K562 (cell line): ENCODE measurements around the gene ERRFI1. TPM values are rescaled to one million over a fixed set of nuclear protein-coding genes. Genes with fewer than 3 reads are reported as not detected.
A peak's percentile ranks its signal among the peaks of the same experiment; 100 is the strongest.

Experiments used
- ARID1B ChIP-seq: fragments of 450-650 bp; IDR thresholded peaks from 2 replicates; pipeline ENCODE4 v1.6.1; 2016; ENCODE audit warnings: antibody characterized with exemption, mild to moderate bottlenecking, inconsistent platforms
- HNRNPLL ChIP-seq: fragments of 200-400 bp; formaldehyde crosslinking; IDR thresholded peaks from 2 replicates; pipeline ENCODE4 v1.6.1; 2017; ENCODE audit warnings: low read length, low read depth, mild to moderate bottlenecking; ENCODE audit not compliant: poor library complexity, severe bottlenecking
- LCOR ChIP-seq: sonication (generic); formaldehyde crosslinking; IDR thresholded peaks from 2 replicates; pipeline ENCODE4 v1.8.0; 2022; ENCODE audit warnings: mild to moderate bottlenecking, missing genetic modification reagents
- RAD21 ChIP-seq, 2 experiments: fragments of 250-450 bp in 1 of 2; fragments of 450-650 bp in 1 of 2; sonication (Bioruptor Pico) in 1 of 2; formaldehyde crosslinking in 1 of 2; IDR thresholded peaks in 1 of 2; conservative IDR thresholded peaks in 1 of 2; 2 replicates each; pipeline versions ENCODE4 v1.4.0 to v1.8.0; 2020 to 2022; ENCODE audit warnings: mild to moderate bottlenecking in 2 of 2, moderate library complexity in 1 of 2
- RBFOX2 ChIP-seq: fragments of 200-400 bp; formaldehyde crosslinking; IDR thresholded peaks from 2 replicates; pipeline ENCODE4 v1.6.1; 2017; ENCODE audit warnings: low read depth, mild to moderate bottlenecking, low read length, moderate library complexity
- SNIP1 ChIP-seq: fragments of 450-650 bp; IDR thresholded peaks from 2 replicates; pipeline ENCODE4 v1.7.1; 2017; ENCODE audit warnings: low read depth, mild to moderate bottlenecking
- ZFX ChIP-seq: sonication (generic); formaldehyde crosslinking; IDR thresholded peaks from 2 replicates; pipeline ENCODE4 v1.8.0; 2022; ENCODE audit warnings: mild to moderate bottlenecking, missing genetic modification reagents, moderate library complexity
- ZNF830 ChIP-seq: fragments of 250-450 bp; sonication (Bioruptor Pico); IDR thresholded peaks from 2 replicates; pipeline ENCODE4 v1.5.0; 2021; ENCODE audit warnings: mild to moderate bottlenecking
- polyA plus RNA-seq, 8 experiments: library from polyadenylated mRNA; depleted of rRNA in 4 of 8; stranded (reverse) in 5 of 8; unstranded in 3 of 8; fragments of >200 nt; fragmentation: Nextera tagmentation in 2 of 8; fragmentation: Illumina TruSeq in 1 of 8; extraction: Ambion mirVana in 2 of 8; extraction: Trizol in 1 of 8; gene quantifications; 2 replicates each; pipeline versions ENCODE4 v1.2.1 to v1.2.3, GENCODE V29; 2011 to 2014; ENCODE audit warnings: inconsistent platforms in 1 of 8, missing spikeins in 1 of 8
- total RNA-seq, 7 experiments: library from RNA; depleted of rRNA in 6 of 7; stranded (reverse); fragments of >200 nt in 6 of 7; fragmentation: Illumina TruSeq in 2 of 7; extraction: Trizol in 2 of 7; gene quantifications; 2 replicates each; pipeline versions ENCODE4 v1.2.1 to v1.2.3, GENCODE V29; 2011 to 2021; ENCODE audit warnings: low replicate concordance in 1 of 7
- TF ChIP-seq, protein P1 (sequence below): sonication (generic); formaldehyde crosslinking; IDR thresholded peaks from 2 replicates; pipeline ENCODE4 v1.8.1; 2023; ENCODE audit warnings: mild to moderate bottlenecking, missing genetic modification reagents
- TF ChIP-seq, protein P2 (sequence below): sonication (generic); formaldehyde crosslinking; IDR thresholded peaks from 2 replicates; pipeline ENCODE4 v1.8.0; 2022; ENCODE audit warnings: missing genetic modification reagents, mild to moderate bottlenecking, moderate library complexity, borderline replicate concordance
- TF ChIP-seq, protein P3 (sequence below): sonication (generic); formaldehyde crosslinking; IDR thresholded peaks from 2 replicates; pipeline ENCODE4 v1.8.0; 2023; ENCODE audit warnings: mild to moderate bottlenecking, missing genetic modification reagents
- TF ChIP-seq, protein P4 (sequence below), 2 experiments: fragments of 450-650 bp in 1 of 2; IDR thresholded peaks; 2 replicates each; pipeline ENCODE4 v1.6.1; 2011 to 2017; ENCODE audit warnings: low read depth in 2 of 2, antibody characterized with exemption in 1 of 2, borderline replicate concordance in 1 of 2, low read length in 1 of 2, mild to moderate bottlenecking in 1 of 2, mixed read lengths in 1 of 2; ENCODE audit not compliant: control insufficient read depth in 1 of 2
- TF ChIP-seq, protein P5 (sequence below): sonication (generic); formaldehyde crosslinking; IDR thresholded peaks from 2 replicates; pipeline ENCODE4 v1.8.1; 2023; ENCODE audit warnings: mild to moderate bottlenecking, missing genetic modification reagents

ERRFI1 gene
- total and polyA plus RNA-seq, 9 of the 15 experiments (the other 6 are each of a cell fraction or from before 2014, with no cell fraction given) = 0.67 to 4.4 (median 1.1) TPM

DNA sequence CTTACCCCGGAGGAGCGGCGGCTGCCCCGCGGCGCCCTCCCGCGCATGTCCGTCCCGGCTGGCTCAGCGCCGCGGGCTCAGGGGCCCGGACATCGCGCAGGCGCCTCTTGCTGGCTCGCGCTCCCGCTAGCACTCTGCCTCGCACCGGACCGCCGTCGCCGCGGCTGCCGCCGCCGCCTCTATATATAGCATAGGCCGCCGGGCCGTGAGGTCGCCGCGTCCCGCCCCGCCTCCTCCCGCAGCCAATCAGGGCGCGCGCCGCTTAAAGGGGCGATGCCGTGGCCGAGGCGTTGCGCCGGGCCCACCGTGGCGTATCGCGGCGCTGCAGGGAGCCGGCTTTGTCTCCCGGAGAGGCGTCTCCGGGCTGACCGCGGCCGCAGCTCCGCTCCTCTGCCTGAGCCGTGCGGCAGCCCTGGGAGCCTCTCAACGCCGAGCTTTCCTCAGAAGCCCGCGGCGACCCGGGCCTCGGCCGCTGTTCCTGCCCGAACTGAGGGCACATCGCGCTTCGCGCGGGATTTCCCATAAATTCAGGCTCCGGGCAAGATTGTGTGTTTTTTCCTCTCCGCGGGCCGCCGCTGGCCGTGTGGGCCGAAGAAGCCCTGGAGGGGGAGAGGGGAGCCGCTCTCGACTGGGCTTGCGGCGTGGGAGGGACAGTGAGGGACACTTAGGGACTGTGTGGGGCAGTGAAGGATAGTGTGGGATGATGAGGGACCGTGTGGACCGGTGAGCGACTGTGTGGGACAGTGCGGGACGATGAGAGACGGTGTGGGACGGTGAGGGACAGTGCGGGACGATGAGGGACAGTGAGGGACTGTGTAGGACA lies at the start of gene ERRFI1 (continued):
- TF ChIP-seq, protein P1, sequence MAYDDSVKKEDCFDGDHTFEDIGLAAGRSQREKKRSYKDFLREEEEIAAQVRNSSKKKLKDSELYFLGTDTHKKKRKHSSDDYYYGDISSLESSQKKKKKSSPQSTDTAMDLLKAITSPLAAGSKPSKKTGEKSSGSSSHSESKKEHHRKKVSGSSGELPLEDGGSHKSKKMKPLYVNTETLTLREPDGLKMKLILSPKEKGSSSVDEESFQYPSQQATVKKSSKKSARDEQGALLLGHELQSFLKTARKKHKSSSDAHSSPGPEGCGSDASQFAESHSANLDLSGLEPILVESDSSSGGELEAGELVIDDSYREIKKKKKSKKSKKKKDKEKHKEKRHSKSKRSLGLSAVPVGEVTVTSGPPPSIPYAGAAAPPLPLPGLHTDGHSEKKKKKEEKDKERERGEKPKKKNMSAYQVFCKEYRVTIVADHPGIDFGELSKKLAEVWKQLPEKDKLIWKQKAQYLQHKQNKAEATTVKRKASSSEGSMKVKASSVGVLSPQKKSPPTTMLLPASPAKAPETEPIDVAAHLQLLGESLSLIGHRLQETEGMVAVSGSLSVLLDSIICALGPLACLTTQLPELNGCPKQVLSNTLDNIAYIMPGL (CRISPR knock-in tag) = peak; percentile 84; the same call in 1 of the 2 replicates
- TF ChIP-seq HNRNPLL (peak; percentile 48), SNIP1 (peak; percentile 99), ZNF830 (CRISPR knock-in tag) (peak; percentile 83; the same call in 1 of the 2 replicates), LCOR (CRISPR knock-in tag) (peak; percentile 88; the same call in 1 of the 2 replicates), RBFOX2 (peak; percentile 87), RAD21 (CRISPR knock-in tag; conservative IDR thresholded peaks at IDR 0.05 in 1 of 2, IDR thresholded peaks at IDR 0.05 in 1 of 2) (peak in 1 of 2 experiments; percentile 28; a peak in 2 of 4 replicates), ARID1B (no peak), ZFX (CRISPR knock-in tag) (peak; percentile 92)
- TF ChIP-seq, protein P2, sequence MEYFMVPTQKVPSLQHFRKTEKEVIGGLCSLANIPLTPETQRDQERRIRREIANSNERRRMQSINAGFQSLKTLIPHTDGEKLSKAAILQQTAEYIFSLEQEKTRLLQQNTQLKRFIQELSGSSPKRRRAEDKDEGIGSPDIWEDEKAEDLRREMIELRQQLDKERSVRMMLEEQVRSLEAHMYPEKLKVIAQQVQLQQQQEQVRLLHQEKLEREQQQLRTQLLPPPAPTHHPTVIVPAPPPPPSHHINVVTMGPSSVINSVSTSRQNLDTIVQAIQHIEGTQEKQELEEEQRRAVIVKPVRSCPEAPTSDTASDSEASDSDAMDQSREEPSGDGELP (CRISPR knock-in tag) = peak; percentile 90
- TF ChIP-seq, protein P3, sequence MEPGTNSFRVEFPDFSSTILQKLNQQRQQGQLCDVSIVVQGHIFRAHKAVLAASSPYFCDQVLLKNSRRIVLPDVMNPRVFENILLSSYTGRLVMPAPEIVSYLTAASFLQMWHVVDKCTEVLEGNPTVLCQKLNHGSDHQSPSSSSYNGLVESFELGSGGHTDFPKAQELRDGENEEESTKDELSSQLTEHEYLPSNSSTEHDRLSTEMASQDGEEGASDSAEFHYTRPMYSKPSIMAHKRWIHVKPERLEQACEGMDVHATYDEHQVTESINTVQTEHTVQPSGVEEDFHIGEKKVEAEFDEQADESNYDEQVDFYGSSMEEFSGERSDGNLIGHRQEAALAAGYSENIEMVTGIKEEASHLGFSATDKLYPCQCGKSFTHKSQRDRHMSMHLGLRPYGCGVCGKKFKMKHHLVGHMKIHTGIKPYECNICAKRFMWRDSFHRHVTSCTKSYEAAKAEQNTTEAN (CRISPR knock-in tag) = peak; percentile 88; the same call in 1 of the 2 replicates
- TF ChIP-seq, protein P4, sequence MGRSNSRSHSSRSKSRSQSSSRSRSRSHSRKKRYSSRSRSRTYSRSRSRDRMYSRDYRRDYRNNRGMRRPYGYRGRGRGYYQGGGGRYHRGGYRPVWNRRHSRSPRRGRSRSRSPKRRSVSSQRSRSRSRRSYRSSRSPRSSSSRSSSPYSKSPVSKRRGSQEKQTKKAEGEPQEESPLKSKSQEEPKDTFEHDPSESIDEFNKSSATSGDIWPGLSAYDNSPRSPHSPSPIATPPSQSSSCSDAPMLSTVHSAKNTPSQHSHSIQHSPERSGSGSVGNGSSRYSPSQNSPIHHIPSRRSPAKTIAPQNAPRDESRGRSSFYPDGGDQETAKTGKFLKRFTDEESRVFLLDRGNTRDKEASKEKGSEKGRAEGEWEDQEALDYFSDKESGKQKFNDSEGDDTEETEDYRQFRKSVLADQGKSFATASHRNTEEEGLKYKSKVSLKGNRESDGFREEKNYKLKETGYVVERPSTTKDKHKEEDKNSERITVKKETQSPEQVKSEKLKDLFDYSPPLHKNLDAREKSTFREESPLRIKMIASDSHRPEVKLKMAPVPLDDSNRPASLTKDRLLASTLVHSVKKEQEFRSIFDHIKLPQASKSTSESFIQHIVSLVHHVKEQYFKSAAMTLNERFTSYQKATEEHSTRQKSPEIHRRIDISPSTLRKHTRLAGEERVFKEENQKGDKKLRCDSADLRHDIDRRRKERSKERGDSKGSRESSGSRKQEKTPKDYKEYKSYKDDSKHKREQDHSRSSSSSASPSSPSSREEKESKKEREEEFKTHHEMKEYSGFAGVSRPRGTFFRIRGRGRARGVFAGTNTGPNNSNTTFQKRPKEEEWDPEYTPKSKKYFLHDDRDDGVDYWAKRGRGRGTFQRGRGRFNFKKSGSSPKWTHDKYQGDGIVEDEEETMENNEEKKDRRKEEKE (IDR thresholded peaks at IDR 0.05; ENCODE audit: borderline replicate concordance in 1 of 2, control insufficient read depth in 1 of 2, low read depth in 2 of 2, low read length in 1 of 2) = no peak; a peak in 1 of 4 replicates
- TF ChIP-seq, protein P5, sequence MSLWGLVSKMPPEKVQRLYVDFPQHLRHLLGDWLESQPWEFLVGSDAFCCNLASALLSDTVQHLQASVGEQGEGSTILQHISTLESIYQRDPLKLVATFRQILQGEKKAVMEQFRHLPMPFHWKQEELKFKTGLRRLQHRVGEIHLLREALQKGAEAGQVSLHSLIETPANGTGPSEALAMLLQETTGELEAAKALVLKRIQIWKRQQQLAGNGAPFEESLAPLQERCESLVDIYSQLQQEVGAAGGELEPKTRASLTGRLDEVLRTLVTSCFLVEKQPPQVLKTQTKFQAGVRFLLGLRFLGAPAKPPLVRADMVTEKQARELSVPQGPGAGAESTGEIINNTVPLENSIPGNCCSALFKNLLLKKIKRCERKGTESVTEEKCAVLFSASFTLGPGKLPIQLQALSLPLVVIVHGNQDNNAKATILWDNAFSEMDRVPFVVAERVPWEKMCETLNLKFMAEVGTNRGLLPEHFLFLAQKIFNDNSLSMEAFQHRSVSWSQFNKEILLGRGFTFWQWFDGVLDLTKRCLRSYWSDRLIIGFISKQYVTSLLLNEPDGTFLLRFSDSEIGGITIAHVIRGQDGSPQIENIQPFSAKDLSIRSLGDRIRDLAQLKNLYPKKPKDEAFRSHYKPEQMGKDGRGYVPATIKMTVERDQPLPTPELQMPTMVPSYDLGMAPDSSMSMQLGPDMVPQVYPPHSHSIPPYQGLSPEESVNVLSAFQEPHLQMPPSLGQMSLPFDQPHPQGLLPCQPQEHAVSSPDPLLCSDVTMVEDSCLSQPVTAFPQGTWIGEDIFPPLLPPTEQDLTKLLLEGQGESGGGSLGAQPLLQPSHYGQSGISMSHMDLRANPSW (CRISPR knock-in tag) = 0 out of 2 replicates have a peak, but pooled peaks have one; percentile 54
